GM18867 (cell line): ENCODE measurements around the gene NOP53.
"Not testable (repeated sequence)": the region's sequence is repeated elsewhere in the genome, so short reads cannot be mapped to it uniquely, and the experiment has no call there.

Experiments used
- ATAC-seq: cut with Tn5 transposase; IDR thresholded peaks from one replicate; pipeline ENCODE4 v1.9.1; 2021; ENCODE audit warnings: mild to moderate bottlenecking, moderate library complexity; ENCODE audit not compliant: unreplicated experiment

Gene NOP53

DNA sequence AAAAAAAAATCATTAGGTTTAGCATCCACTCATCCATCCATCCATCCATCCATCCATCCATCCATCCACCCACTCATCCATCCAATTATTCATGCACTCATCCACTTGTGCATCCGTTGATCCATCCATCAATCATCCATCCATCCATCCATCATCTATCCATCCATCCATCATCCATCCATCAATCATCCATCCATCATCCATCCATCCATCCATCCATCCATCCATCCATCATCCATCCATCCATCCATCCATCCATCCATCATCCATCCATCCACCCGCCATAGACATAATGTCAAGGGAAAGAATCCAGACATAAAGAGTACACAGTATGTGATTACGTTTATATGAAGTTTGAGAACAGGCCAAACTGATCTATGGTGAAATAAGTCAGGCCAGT, 24.2 kb downstream of the NOP53 start:
- ATAC-seq = no peak

GRCh38 chr19:47771291-47771690, 25.9 kb downstream of the NOP53 start:
- not testable (repeated sequence) for ATAC-seq

GRCh38 chr19:47776568-47776967, 31.2 kb downstream of the NOP53 start:
- no peak for ATAC-seq

GRCh38 chr19:47777245-47778048, 32.1 kb downstream of the NOP53 start:
- ATAC-seq = not testable (repeated sequence)

GRCh38 chr19:47778049-47778953, 33.0 kb downstream of the NOP53 start, which contains the start of gene SELENOW:
Gene SELENOW, plus strand, starts transcription at chr19:47778703. Its CDS starts 83 bp downstream, at chr19:47778786.
- ATAC-seq = peak; percentile 76

- ATAC-seq = no peak
Measured at GRCh38 chr19:47778954-47779351, 33.6 kb downstream of the NOP53 start.

- ATAC-seq = no peak
Measured at GRCh38 chr19:47779524-47780214, 34.3 kb downstream of the NOP53 start.

- no peak for ATAC-seq
Measured at GRCh38 chr19:47780215-47780551, 34.8 kb downstream of the NOP53 start.

GRCh38 chr19:47781590-47782262, 36.4 kb downstream of the NOP53 start:
- ATAC-seq = no peak

DNA sequence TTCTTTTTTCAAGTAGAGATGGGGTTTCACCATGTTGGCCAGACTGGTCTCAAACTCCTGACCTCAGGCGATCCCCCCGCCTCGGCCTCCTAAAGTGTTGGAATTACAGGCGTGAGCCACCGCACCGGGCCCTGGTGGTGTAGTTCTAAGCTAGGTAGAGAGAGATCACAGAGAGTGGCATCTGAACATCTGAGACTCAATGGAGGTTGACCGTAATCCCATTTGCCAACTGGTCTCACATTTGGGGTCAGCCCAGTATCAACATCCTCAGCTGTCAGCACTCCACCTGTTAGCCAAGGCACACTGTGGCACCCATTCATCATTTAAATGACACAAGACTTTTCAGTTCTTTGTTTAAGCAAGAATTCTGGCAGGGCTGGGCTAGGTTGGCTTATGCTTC, 41.2 kb downstream of the NOP53 start:
- no peak for ATAC-seq

GRCh38 chr19:47787307-47787706, 42.0 kb downstream of the NOP53 start:
- ATAC-seq = not testable (repeated sequence)

DNA sequence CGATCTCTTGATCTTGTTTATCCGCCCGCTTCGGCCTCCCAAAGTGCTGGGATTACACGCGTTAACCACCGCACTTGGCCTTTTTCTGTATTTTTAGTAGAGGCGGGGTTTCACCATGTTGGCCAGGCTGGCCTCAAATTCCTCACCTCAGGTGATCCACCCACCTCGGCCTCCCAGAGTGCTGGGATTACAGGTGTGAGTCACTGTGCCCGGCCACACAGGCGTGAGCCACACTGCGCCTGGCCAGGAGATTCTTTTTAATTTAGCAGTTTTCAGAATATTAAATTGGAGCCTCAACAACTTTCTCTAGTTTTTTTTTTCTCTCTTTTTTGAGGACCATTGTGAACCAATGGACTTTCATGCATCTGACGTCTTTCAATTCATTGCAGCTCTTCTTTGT, 44.5 kb downstream of the NOP53 start:
- ATAC-seq = not testable (repeated sequence)

DNA sequence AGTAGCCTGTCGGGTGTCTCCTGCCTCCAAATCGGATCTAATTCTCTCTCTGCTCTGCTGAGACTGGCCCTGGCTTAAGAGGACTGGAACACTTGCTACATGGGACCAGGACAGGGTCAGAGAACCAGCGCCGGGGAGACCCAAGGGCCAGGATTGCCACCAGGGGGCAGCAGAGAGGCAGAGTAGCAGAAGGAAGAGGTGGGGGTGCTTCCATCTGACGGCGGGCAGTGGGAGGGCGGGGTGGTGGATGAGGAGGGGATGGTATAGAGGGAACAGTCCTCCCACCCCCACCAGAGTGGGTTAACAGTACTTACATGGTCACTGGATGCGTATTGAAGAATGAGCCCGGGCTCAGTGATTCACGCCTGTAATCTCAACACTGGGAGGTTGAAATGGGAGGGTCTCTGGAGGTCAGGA, 45.1 kb downstream of the NOP53 start:
- no peak for ATAC-seq

GRCh38 chr19:47792616-47793015, 47.3 kb downstream of the NOP53 start:
- no peak for ATAC-seq

GRCh38 chr19:47794526-47794925, 49.2 kb downstream of the NOP53 start:
- ATAC-seq = no peak

DNA sequence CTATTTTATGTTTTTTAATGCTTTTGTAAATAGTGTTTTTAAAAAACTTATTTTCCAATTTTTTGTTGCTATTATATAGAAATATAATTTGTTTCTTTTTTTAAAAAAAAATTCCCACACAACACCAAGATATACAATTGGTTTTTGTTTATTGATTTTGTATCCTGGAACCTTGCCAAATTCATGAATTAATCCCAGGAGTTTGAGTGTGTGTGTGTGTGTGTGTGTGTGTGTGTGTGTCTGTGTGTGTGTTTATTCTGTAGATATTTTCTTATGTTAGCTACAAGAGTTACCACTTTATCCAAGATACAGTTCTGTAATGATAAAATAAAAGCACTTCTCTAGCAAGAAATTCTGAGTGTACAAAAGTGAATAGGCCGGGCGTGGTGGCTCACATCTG, 51.4 kb downstream of the NOP53 start:
- no peak for ATAC-seq

DNA sequence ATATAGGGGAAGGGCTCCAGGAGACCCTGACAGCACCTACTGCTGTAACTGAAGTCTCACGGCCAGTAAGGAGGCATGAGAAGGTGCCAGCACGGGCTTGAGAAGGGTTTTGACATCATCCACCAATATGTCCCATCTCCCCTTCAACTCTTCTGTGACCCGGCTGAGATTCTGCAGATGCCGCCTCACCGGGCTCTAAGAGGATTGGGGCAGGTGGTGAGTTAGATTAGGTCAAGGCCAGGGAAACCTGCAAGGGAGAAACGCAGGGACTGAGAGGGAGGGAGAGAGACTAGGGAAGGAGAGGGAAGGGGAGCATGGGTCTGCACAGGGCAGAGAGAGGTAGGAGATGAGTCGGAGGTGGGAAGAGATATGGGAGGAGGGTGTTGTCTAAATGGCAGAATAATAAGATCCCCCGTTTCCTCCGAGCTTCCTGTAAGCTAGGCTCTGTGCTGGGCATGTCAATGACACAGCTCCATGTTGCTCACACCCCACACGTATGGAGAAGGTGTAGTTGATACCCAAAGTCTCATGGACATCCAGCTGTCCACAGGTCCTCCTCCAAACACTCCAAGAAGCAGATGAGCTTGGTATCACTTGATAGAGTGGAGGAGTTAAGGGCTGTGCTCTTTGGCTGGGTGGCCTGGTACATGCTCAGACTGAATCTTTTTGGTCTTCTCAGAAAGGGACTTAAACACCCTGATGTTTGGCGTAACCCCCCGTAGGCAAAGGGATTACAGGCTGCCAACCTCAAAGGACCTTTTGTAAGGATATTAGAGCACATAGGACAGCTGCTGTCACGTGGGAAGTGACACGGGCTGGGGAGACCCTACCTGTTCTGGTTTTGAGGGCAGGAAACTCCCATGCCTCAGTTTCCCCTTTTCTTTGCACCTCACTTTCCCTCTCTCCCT, 52.9 kb downstream of the NOP53 start:
- no peak for ATAC-seq

DNA sequence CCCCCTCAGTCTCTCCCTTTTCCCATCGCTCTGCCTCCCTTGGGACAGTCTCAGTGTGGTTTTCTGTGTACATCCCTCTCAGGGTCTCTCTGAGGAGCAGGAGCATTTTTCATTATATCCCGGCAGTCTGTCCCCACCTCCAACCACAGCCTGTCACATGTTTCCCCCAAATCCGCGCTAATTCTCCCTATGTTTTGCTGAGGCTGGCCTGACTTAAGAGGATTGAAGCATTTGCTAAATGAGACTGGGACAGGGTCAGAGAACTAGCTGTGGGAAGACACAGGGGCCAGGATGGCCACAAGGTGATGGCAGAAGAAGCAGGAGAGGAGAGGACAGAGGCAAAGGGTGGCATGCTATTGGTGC, 53.5 kb downstream of the NOP53 start:
- no peak for ATAC-seq

DNA sequence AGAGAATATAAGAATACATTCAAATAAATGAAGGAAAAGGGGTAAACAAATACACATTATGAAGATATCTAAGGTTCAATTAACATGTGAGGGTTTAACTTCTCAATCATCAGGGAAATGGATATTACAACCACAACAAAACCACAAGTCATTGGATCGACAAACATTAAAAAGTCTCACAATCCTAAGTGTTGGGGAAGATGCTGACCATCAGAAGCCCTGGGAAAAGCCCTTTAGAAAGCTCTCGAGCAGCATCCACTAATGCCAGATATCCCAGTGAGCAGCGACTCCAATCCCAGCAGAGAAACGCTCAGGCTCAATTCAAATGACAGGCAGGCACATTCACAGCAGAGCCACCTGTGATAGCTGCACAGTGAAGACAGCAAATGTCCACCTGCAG, 55.9 kb downstream of the NOP53 start:
- no peak for ATAC-seq

GRCh38 chr19:47802521-47803043, 57.2 kb downstream of the NOP53 start:
- no peak for ATAC-seq
